IPS-NIHi7 (cell line): ENCODE measurements around the gene LCP1.
A peak's percentile ranks its signal among the peaks of the same experiment; 100 is the strongest.

ENCODE experiments used
- DNase-seq: peaks from one replicate; pipeline ENCODE4 v3.0.0; 2012; ENCODE audit warnings: mixed read lengths; ENCODE audit errors: extremely low spot score

The LCP1 gene

GRCh38 chr13:46127358-46128023, 54.5 kb downstream of the LCP1 start:
- DNase-seq: no peak

- DNase-seq: peak; percentile 82
Measured at GRCh38 chr13:46126552-46127357, 55.2 kb downstream of the LCP1 start.

DNA sequence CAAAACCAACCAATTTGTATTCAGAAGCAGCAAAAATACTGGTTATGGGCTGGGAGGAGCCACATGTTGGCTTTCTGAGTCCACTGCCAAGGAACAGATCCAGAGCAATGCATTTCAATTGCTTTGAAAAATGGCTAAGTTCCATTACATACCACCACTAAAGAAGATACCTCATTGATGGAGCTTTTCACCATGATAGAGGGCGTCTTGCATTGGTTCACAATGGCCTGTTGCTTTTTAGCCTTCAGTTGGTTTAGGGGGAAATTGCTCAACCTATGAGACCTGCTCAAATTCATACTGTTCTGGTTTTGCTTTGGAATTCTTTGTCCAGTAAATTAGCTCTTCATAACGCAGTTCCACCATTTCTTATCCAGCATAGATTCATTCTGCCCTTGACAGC, 55.9 kb downstream of the LCP1 start:
- no peak for DNase-seq

GRCh38 chr13:46124967-46125933, 56.7 kb downstream of the LCP1 start:
- no peak for DNase-seq

GRCh38 chr13:46124531-46124966, 57.4 kb downstream of the LCP1 start:
- DNase-seq: no peak

DNA sequence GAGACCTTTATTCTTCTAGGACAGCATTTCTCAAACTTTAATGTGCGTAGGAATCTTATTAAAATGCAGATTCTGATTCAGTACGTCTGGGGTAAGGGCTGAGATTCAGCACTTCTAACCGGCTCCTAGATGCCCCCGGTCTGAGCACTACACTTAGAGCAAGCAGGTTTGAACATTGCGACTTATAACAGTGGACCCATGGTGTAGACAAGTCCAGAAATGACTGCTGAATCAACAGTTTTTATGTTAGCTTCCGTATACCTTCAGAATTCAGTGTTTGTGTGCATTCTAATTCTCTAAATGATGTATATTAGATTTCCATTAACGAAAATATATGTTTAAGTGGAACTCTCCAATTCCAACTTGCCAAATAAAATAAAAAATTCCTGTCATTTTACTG, 59.7 kb downstream of the LCP1 start:
- DNase-seq: no peak

DNA sequence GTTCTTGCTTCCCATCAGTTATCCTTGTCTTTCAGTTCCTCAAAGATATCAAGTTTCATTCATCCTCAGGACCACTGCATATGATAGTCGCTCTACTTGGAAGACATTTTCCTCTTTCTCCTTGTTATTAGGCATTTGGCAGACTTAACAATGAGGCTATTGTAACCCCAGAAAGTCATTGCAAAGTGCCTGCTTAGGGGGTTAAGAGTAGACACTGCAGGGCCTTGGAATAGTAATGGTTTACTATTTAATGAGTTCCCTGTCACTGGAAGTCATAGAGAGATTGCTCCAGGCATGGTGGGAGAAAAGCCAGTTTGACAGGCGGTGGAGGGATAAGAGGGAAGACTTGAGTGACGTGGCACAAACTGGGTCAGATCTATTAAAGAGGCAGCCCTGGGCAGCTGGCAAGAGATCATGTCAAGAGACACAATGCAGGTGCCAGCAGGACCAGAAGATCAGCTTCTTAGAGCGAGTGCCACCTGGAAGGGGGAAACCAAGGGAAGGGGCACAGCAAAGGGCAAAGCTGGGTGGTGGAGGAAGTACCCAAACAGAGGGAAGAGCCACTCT, 60.3 kb downstream of the LCP1 start:
- no peak for DNase-seq

DNA sequence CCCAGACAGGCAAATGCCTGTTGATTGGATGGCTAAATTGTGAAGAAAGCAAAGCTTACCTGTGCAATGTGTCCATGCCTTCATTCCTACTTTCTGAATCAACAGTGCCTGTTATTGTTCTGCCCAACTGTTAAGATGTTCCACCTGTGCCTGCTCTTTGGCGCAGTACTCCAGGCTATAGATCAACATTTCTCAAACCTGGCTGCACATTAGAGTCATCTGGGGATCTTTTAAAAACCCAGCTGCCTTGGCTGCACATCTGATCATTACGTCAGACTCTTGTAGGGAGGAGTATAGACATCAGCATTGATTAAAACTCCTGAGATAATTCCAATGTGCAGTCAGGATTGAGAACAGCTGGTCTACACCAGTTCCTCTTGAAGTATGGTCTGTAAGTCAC, 60.9 kb downstream of the LCP1 start:
- no peak for DNase-seq

DNA sequence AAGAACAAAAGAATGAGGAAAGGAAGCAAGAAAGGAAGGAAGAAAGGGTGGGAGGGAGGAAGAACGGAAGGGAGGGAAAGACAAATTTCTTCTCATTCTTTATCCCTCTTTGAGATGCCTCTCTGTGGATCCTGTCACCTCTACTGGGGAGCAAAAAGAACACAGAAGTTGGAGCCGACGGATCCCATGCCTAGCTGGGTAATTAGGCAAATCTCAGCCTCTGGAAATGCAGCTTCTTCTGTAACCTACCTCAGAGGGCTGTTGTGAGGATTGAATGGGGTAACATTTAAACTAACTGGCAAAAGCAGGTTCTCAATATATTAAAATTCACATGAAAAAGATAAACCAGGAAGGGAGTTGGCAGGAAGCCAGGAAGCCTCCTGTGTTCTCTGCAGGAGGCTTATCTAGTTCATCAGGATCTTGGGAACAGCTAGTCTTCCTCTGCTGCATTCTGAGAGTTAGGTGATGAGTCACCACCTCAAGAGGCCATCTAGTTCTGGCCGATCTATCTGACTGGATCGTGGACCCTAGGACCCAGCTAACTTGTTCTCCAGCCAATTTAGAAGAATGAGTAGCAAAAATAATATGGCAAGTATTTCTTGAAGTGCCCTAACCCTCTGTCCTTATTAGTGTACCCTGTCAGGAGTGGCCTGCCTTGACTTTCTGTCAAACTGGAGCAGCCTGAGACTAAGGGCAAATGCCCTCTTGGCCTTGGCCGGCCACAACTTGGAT, 61.9 kb downstream of the LCP1 start:
- DNase-seq: peak; percentile 55

GRCh38 chr13:46116653-46117502, 65.1 kb downstream of the LCP1 start:
- DNase-seq: no peak

DNA sequence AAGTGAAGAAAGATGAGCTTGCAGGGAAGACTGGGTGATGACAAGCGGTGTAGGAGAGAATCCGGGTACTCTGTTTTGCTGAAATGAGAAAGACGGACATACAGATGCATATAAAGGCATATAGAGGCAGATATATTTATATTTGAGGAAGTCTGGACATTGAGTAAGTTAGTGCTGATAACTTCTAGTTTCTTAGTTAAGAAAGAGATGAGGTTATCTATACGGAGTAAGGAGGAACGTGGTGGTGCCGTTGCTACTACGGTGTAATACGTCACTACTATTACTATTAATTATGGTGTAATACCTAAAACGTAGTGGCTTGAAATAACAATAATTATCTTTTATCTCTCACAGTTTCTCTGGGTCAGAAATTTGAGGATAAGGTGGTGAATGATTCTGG, 67.4 kb downstream of the LCP1 start:
- DNase-seq: no peak

DNA sequence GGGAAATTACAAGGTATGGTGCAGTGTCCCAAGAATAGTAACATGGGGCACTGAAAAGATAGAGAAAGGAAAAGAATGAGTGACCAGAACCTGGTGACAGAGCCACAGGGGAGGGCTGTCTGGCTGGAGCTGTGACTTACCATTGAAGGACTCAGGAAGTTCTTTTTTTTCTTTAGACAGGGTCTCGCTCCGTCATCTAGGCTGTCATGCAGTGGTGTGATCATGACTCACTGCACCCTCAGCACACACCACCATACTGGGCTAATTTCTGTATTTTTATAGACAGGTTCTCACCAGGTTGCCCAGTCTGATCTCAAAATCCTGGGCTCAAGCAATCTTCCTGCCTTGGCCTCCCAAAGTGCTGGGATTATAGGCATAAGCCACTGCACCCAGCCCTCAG, 68.4 kb downstream of the LCP1 start:
- DNase-seq: no peak

GRCh38 chr13:46111151-46111550, 70.8 kb downstream of the LCP1 start:
- no peak for DNase-seq

DNA sequence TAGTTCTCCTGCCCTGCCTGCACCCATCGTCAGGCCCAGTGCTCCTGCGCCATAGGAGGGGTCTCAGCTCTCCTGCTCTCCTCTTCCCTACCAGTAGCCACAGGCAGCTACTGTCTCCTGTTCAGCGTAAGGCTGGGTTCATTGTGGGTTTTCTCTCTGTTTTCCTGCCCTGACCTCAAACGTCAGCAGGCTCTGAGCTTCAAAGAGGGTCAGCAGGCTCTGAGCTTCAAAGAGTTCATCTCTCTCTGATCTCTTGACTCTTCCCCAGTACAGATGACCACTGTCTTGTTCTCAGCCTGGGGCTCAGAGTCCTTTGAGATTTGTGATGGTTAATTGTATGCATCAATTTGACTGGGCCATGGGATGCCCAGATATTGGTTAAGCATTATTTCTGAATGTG, 72.5 kb downstream of the LCP1 start:
- no peak for DNase-seq

GRCh38 chr13:46106839-46107371, 75.1 kb downstream of the LCP1 start:
- no peak for DNase-seq

- DNase-seq: no peak
Measured at GRCh38 chr13:46104868-46105267, 77.1 kb downstream of the LCP1 start, which contains the start of gene CPB2. CPB2 (minus strand) TSS chr13:46105033; CDS start chr13:46105009, 24 bp downstream.

- DNase-seq: no peak
Measured at GRCh38 chr13:46103037-46103436, 78.9 kb downstream of the LCP1 start.

GRCh38 chr13:46102255-46102605, 79.7 kb downstream of the LCP1 start:
- no peak for DNase-seq

DNA sequence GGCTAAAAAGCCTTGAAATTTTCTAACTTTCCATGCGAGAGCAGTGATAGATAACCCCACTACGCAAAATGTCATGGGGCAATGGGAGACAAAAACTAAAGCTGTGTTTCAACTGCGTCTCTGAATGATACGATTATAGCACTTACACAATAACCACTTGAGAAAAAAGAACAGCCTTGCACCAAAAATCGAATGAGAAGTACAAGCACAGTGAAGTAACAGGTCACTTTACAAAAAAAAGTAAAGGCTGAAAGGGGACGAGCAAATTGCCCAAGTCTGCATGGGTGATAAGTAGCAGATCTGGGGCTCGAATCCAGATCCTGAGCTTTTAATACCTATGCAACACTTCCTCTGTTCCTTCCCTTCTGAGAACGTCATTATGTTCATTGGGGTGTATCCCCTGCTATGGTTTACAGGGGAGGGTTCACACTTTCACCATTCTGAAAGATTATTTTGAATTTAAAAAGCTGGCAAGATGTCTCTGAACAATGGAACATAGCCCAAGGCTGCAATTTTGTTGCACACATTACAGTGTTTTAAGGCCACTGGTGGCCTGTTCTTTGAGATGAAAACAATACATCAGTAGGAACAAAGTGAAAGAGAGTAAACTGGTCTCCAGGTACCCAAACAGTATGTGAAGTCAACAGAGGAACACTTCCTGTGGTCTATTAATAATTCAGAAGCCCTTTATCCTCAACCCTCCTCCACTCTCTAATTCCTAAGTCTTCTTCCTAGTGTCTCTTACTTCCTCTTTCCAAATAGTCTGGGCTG, 80.3 kb downstream of the LCP1 start:
- no peak for DNase-seq
